Measurements from ENCODE around the gene UBTD1.

UBTD1 gene

DNA sequence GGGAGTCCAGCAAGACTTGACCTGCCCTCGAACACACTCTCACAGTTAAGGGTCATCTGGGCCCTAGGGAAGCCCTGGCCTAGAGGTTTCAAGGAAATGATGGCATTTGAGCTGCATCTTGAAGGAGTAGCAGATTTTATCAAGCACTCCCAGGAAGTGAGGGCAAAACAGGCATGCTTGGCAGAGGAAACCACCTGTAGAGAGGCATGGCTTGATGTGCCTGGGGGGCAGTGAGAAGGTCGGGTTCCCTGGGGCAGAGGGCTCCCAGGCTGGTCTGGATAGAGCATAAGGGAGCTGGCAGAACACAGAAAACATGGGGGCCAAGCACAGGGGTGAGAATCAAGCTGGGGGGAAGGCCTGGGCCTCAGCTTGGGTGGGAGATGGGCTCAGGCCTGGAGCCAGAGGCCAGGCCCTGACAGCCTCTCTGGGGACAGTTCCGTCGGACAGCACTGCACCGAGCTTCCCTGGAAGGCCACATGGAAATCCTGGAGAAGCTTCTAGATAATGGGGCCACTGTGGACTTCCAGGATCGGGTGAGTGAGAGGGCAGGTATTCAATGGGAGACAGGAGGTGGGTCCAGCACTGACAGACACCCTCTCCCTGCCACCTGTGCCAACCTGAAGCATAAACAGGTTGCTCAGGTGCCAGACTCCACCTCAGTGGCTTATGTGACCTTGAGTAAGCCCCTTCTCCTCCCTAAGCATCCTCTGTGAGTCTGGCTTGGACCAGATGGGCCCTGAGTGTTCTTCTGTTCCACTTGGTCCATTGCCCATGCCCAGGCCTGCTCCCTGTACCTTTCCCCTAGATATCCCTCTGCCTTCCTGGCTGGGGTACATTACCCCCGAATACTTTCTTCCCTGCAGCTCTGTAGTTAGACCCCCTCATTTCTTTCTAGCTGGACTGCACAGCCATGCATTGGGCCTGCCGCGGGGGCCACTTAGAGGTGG lies 82.0 kb downstream of the UBTD1 start:
- H3K36me3 ChIP-seq, result no peaks in the 10 kb centered on the region
- no peak for DNase-seq
- no peak overlapping the region for H3K27ac ChIP-seq
- no peaks in the 10 kb centered on the region for H3K27me3 ChIP-seq (ENCODE audit: insufficient read depth, low read depth, severe bottlenecking)
- H3K4me3 ChIP-seq (ENCODE audit: low read depth, low read length), result no peak overlapping the region
- TF ChIP-seq, protein P1, sequence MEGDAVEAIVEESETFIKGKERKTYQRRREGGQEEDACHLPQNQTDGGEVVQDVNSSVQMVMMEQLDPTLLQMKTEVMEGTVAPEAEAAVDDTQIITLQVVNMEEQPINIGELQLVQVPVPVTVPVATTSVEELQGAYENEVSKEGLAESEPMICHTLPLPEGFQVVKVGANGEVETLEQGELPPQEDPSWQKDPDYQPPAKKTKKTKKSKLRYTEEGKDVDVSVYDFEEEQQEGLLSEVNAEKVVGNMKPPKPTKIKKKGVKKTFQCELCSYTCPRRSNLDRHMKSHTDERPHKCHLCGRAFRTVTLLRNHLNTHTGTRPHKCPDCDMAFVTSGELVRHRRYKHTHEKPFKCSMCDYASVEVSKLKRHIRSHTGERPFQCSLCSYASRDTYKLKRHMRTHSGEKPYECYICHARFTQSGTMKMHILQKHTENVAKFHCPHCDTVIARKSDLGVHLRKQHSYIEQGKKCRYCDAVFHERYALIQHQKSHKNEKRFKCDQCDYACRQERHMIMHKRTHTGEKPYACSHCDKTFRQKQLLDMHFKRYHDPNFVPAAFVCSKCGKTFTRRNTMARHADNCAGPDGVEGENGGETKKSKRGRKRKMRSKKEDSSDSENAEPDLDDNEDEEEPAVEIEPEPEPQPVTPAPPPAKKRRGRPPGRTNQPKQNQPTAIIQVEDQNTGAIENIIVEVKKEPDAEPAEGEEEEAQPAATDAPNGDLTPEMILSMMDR (IDR thresholded peaks at IDR 0.05; ENCODE audit: low read depth, low read length), result no peak
- no peaks in the 10 kb centered on the region for H3K9me3 ChIP-seq (ENCODE audit: severe bottlenecking)

DNA sequence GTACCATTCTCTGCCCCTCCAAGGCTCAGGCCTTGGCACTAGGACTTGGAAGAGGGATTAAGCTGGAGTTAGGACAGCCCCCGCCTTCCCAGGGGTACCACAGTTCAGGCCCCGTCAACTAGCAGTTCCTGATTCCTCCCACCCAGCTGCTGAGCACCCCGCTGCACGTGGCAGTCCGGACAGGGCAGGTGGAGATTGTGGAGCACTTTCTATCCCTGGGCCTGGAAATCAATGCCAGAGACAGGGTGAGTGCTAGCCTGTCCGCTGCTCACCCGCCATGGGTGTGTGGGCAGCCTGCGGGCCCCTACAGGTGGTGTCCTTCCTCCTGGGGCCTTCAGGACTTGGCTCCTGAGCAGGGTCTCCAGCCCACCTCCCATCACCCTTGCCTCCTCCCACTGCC lies 83.4 kb downstream of the UBTD1 start:
- TF ChIP-seq, protein P1 (IDR thresholded peaks at IDR 0.05; ENCODE audit: low read depth, low read length), result no peak

DNA sequence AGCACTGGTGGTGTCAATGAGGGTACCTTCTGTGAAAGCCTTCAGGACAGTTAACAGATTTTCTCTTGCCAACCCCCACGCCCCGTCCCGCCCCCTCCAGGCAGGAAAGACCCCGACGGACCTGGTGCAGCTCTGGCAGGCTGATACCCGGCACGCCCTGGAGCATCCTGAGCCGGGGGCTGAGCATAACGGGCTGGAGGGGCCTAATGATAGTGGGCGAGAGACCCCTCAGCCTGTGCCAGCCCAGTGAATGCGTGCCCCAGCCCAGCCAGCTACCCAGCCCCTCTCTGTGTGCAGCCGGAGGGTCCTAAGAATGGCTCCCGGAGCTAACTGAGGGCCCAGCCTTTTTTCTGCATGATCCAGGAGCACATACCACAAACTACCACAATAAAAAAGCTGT lies 84.8 kb downstream of the UBTD1 start:
- Histone ChIP-seq H3K9me3 (ENCODE audit: severe bottlenecking) (no peaks in the 10 kb centered on the region), H3K27ac (no peak overlapping the region), H3K4me3 (ENCODE audit: low read depth, low read length) (no peak overlapping the region), H3K36me3 (no peaks in the 10 kb centered on the region), H3K27me3 (ENCODE audit: insufficient read depth, low read depth, severe bottlenecking) (no peaks in the 10 kb centered on the region)
- no peak for DNase-seq
- TF ChIP-seq, protein P1 (IDR thresholded peaks at IDR 0.05; ENCODE audit: low read depth, low read length), result no peak

More for the DNA sequence above, 83.4 kb downstream of the UBTD1 start:
- no peaks in the 10 kb centered on the region for H3K27me3 ChIP-seq (ENCODE audit: insufficient read depth, low read depth, severe bottlenecking)
- no peak overlapping the region for H3K4me3 ChIP-seq (ENCODE audit: low read depth, low read length)
- no peaks in the 10 kb centered on the region for H3K9me3 ChIP-seq (ENCODE audit: severe bottlenecking)
- no peak for DNase-seq
- H3K36me3 ChIP-seq, result no peaks in the 10 kb centered on the region
- no peak overlapping the region for H3K27ac ChIP-seq

DNA sequence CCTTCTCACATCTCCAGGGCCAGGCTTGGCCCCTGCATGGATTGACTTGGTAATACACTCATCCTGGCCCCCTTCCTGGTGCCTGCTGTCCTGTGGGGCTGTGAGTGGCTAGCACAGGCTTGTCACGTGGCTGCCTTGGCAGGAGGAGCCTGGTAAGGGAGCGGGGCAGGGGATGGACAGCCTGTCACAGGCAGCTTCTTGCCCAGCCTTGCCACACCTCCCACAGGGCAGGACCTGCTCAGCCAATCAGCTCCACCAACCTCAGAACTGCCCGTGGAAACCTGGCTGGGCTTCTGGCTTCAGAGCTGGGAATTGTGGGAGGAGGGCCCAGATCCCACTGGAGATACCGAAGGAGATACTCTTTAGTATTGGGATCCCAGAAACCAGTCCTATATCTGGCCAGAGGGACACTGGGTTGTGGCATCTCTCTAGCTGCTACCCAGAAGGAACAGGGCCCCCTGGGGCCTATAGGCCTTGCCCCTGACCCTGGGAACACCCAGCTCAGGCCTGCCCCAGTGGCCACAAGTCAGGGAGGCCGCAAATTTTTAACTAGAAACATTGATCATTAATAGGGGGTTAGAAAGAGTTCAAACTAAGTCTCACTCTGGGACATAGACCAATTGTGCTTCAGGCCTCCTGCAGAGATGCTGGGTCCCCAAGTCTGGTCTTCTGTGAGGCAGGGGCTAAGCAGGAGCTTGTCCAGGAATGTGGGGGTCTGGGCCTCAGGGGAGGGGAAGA lies 85.5 kb downstream of the UBTD1 start, which contains the start of gene HOGA1:
TSS of gene HOGA1 (plus strand) at position 330 of the 738 bp plus-strand sequence. CDS start at position 645, 315 bp downstream.
- no peak within 1 kb of the TSS for H3K27ac ChIP-seq
- peak; percentile 56 for DNase-seq

DNA sequence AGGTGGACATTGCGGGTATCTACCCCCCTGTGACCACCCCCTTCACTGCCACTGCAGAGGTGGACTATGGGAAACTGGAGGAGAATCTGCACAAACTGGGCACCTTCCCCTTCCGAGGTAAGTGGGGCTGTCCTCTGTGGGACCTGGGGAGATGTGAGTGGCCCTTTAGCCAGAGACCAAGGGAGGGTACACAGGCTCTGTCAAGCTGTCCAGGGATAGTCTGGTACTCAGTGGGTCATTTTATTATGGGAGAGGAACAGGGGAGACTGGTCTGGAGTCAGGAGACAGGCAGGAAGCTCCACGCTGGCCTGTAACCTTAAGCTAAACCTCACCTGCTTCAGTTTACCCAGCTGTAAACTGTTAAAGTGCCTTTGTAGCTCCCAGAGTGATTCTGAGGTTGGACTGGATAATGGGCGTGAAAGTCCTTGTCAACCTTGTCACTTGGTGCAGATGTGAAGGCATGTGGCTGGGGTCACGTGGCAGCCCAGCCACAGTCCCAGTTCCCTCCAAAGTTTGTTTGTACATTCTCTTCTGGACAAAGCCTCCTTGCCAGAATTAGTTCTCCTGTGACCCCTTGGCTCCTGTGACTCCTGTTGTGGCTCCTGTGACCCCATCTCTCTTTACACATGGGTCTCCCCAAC lies 86.2 kb downstream of the UBTD1 start:
- H3K9me3 ChIP-seq (ENCODE audit: severe bottlenecking), result no peaks in the 10 kb centered on the region
- DNase-seq, result no peak
- H3K27ac ChIP-seq, result no peak overlapping the region
- H3K4me3 ChIP-seq (ENCODE audit: low read depth, low read length), result no peak overlapping the region
- no peaks in the 10 kb centered on the region for H3K27me3 ChIP-seq (ENCODE audit: insufficient read depth, low read depth, severe bottlenecking)
- TF ChIP-seq, protein P1 (IDR thresholded peaks at IDR 0.05; ENCODE audit: low read depth, low read length), result no peak
- H3K36me3 ChIP-seq, result no peaks in the 10 kb centered on the region

More for the DNA sequence above, 85.5 kb downstream of the UBTD1 start, which contains the start of gene HOGA1:
- Histone ChIP-seq H3K27me3 (ENCODE audit: insufficient read depth, low read depth, severe bottlenecking) (no peaks in the 10 kb centered on the region), H3K4me3 (ENCODE audit: low read depth, low read length) (no peak within 1 kb of the TSS), H3K9me3 (ENCODE audit: severe bottlenecking) (no peaks in the 10 kb centered on the region), H3K36me3 (no peaks in the 10 kb centered on the region)
- TF ChIP-seq, protein P1 (IDR thresholded peaks at IDR 0.05; ENCODE audit: low read depth, low read length), result no peak

Data from WERI-Rb-1 (cell line).